Neural cell (in vitro differentiated cells): ENCODE results near the gene PSORS1C2.

ENCODE experiments used
- EP300 ChIP-seq: fragments of 450-650 bp; conservative IDR thresholded peaks from 2 replicates; pipeline ENCODE4 v1.6.1; 2014; ENCODE audit warnings: antibody characterized with exemption, mild to moderate bottlenecking, moderate library complexity; ENCODE audit not compliant: poor library complexity, severe bottlenecking
- EZH2 ChIP-seq: fragments of 200-600, 300-800 bp; shearing (Covaris generic), sonication (generic); IDR thresholded peaks from 2 replicates; pipeline ENCODE4 v1.6.1; 2014; ENCODE audit warnings: antibody characterized with exemption, low read length, borderline replicate concordance, mild to moderate bottlenecking; ENCODE audit not compliant: insufficient read depth, poor library complexity, severe bottlenecking
- RAD21 ChIP-seq: fragments of 450-650 bp; conservative IDR thresholded peaks from 2 replicates; pipeline ENCODE4 v1.6.1; 2014; ENCODE audit warnings: antibody characterized with exemption, mild to moderate bottlenecking, moderate library complexity
- TF ChIP-seq, protein P1 (sequence below): fragments of 450-650 bp; IDR thresholded peaks from 2 replicates; pipeline ENCODE4 v1.5.1; 2014; ENCODE audit warnings: antibody characterized with exemption, mild to moderate bottlenecking, moderate library complexity; ENCODE audit not compliant: poor library complexity, severe bottlenecking

DNA sequence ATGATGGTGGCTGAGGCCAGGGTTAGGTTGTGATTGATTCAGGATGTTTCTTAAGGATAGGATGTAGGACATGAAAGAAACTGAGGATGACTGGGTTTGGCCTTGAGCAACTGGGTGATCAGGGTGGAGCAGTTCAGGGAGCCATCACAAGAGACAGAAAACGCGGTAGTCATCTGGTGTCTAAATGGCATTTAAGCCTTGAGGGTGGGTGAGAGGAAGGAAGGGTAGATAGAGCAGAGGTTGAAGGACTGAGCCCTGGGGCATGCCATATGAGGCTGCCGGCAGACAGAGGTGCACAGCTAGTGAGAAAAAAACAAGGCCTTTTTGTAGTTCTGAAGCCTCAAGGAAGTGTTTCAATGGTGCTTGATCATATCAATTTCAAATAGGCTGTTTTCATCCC, 29.7 kb upstream of the PSORS1C2 start:
- TF ChIP-seq EZH2, result no peak
- TF ChIP-seq, protein P1, sequence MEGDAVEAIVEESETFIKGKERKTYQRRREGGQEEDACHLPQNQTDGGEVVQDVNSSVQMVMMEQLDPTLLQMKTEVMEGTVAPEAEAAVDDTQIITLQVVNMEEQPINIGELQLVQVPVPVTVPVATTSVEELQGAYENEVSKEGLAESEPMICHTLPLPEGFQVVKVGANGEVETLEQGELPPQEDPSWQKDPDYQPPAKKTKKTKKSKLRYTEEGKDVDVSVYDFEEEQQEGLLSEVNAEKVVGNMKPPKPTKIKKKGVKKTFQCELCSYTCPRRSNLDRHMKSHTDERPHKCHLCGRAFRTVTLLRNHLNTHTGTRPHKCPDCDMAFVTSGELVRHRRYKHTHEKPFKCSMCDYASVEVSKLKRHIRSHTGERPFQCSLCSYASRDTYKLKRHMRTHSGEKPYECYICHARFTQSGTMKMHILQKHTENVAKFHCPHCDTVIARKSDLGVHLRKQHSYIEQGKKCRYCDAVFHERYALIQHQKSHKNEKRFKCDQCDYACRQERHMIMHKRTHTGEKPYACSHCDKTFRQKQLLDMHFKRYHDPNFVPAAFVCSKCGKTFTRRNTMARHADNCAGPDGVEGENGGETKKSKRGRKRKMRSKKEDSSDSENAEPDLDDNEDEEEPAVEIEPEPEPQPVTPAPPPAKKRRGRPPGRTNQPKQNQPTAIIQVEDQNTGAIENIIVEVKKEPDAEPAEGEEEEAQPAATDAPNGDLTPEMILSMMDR, result no peak
- no peak for TF ChIP-seq RAD21
- TF ChIP-seq EP300, result no peak
